Sigmoid colon (tissue), 4 donors: ENCODE measurements around the gene TMBIM1.

Experiments used
- EP300 ChIP-seq, 4 donors: sonication (generic); formaldehyde crosslinking; IDR thresholded peaks; one replicate each; pipeline ENCODE4 v1.6.1; 2017; ENCODE audit warnings: antibody characterized with exemption in 4 of 4
- POLR2A ChIP-seq, 2 donors: fragments of 450-650 bp; IDR thresholded peaks; one replicate each; pipeline ENCODE4 v1.6.1; 2016; ENCODE audit warnings: antibody characterized with exemption in 2 of 2, mild to moderate bottlenecking in 2 of 2, moderate library complexity in 2 of 2
- POLR2AphosphoS5 ChIP-seq, 4 donors: sonication (generic); formaldehyde crosslinking; IDR thresholded peaks; one replicate each; pipeline ENCODE4 v1.6.1; 2017; ENCODE audit warnings: antibody characterized with exemption in 4 of 4
- TF ChIP-seq, protein P1 (sequence below), 4 experiments: fragments of 450-650 bp in 3 of 4; fragments of 200-600 bp in 1 of 4; IDR thresholded peaks; one replicate each; pipeline ENCODE4 v1.5.1; 2016 to 2019; ENCODE audit warnings: antibody characterized with exemption in 4 of 4, mild to moderate bottlenecking in 3 of 4, moderate library complexity in 2 of 4

DNA sequence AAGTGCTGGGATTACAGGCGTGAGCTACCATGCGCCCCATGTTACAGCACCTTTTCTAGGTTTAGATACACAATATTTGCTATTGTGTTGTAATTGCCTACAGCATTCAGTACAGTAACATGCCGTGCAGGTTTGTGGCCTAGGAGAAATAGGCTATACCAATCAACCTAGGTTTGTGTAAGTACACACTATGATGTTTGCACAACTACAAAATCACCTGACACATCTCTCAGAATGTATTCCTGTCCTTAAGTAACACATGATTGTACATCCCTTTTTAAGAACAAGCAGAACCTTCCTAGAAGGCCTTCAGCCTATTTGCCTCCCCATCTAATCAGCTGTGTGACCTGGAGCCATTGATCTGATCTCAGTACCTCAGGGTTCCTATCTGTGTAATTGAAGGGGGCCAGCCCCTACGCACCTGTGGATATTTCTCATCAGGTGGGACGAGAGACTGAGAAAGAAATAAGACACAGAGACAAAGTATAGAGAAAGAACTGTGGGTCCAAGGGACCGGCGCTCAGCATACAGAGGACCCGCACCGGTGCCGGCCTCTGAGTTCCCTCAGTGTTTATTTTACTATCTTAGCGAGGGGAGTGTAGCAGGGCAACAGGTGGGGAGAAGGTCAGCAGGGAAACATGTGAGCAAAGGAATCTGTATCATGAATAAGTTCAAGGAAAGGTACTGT, 18.7 kb upstream of the TMBIM1 start:
- TF ChIP-seq POLR2AphosphoS5 (IDR thresholded peaks at IDR 0.05) (no peak), POLR2A (IDR thresholded peaks at IDR 0.05) (no peak), EP300 (IDR thresholded peaks at IDR 0.05) (no peak)
- TF ChIP-seq, protein P1, sequence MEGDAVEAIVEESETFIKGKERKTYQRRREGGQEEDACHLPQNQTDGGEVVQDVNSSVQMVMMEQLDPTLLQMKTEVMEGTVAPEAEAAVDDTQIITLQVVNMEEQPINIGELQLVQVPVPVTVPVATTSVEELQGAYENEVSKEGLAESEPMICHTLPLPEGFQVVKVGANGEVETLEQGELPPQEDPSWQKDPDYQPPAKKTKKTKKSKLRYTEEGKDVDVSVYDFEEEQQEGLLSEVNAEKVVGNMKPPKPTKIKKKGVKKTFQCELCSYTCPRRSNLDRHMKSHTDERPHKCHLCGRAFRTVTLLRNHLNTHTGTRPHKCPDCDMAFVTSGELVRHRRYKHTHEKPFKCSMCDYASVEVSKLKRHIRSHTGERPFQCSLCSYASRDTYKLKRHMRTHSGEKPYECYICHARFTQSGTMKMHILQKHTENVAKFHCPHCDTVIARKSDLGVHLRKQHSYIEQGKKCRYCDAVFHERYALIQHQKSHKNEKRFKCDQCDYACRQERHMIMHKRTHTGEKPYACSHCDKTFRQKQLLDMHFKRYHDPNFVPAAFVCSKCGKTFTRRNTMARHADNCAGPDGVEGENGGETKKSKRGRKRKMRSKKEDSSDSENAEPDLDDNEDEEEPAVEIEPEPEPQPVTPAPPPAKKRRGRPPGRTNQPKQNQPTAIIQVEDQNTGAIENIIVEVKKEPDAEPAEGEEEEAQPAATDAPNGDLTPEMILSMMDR (IDR thresholded peaks at IDR 0.05), result no peak
